ENCODE measurements around the gene COL4A5. TPM values are rescaled to one million over a fixed set of nuclear protein-coding genes. Genes with fewer than 3 reads are reported as not detected.

The COL4A5 gene
- total and polyA plus RNA-seq, 2 of the 8 experiments (the other 6 are each of a cell fraction or from before 2014, with no cell fraction given): 24.9 to 30.2 TPM

DNA sequence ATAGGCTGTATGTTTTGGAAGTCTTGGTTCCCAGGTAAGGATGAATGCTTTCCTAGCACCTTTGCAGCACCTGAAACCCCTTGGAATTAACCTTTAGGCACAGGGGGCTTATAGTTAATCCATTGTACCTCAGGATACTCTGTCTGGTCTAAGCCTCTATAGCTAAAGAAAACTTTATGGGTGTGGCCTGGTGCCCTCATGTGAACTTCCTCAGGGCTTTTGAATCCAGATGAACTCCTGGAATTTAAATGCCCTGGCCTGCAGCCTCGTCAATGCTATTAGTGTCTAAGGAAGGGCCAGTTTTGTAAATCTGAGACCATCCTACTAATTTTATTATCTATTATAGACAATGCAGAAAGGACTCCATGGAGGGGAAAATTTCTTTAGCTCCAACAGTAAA is 262.9 kb downstream of the COL4A5 start:
- H3K79me2 ChIP-seq (ENCODE audit: control insufficient read depth in 1 of 2, insufficient read depth in 2 of 2, low read length in 2 of 2): no peaks in the 10 kb centered on the region
- CTCF ChIA-PET (ENCODE audit: partially characterized antibody): interaction anchor here (1.0 to 1.1 kb wide), 2 partner anchors 10 to 682 kb away, joined by 3 to 4 read pairs; no protein-coding TSS in a partner anchor
- TF ChIP-seq TEAD4 (IDR thresholded peaks at IDR 0.05; ENCODE audit: low read depth, low read length) (no peak), CREB1 (IDR thresholded peaks at IDR 0.05) (no peak), ZNF274 (IDR thresholded peaks at IDR 0.05; ENCODE audit: borderline replicate concordance, extremely low read depth, low read length) (no peak), TCF12 (IDR thresholded peaks at IDR 0.05; ENCODE audit: low read depth, low read length) (no peak), POLR2A (IDR thresholded peaks at IDR 0.05; ENCODE audit: control extremely low read depth in 1 of 2, low read depth in 2 of 2, low read length in 2 of 2) (no peak), EP300 (IDR thresholded peaks at IDR 0.05; ENCODE audit: borderline replicate concordance in 1 of 2, low read depth in 2 of 2, low read length in 2 of 2) (no peak), HDAC6 (IDR thresholded peaks at IDR 0.05; ENCODE audit: low read depth, low read length) (no peak), SIRT6 (IDR thresholded peaks at IDR 0.05; ENCODE audit: low read length) (no peak), BCL11A (IDR thresholded peaks at IDR 0.05; ENCODE audit: low read depth in 2 of 2, low read length in 2 of 2) (no peak), RXRA (IDR thresholded peaks at IDR 0.05; ENCODE audit: insufficient read depth, low read depth, low read length) (no peak), RFX5 (IDR thresholded peaks at IDR 0.05; ENCODE audit: borderline replicate concordance, low read depth, low read length) (no peak)
- TF ChIP-seq, protein P1, sequence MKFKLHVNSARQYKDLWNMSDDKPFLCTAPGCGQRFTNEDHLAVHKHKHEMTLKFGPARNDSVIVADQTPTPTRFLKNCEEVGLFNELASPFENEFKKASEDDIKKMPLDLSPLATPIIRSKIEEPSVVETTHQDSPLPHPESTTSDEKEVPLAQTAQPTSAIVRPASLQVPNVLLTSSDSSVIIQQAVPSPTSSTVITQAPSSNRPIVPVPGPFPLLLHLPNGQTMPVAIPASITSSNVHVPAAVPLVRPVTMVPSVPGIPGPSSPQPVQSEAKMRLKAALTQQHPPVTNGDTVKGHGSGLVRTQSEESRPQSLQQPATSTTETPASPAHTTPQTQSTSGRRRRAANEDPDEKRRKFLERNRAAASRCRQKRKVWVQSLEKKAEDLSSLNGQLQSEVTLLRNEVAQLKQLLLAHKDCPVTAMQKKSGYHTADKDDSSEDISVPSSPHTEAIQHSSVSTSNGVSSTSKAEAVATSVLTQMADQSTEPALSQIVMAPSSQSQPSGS (IDR thresholded peaks at IDR 0.05; ENCODE audit: low read length): no peak
- no peaks in the 10 kb centered on the region for H3K23me2 ChIP-seq (ENCODE audit: low read depth, low read length)
- H2AFZ ChIP-seq (ENCODE audit: low read length): no peak overlapping the region
- no peak overlapping the region for H3K9ac ChIP-seq (replicated peaks in 1 of 4; ENCODE audit: extremely low read depth in 1 of 4, low read depth in 3 of 4, low read length in 3 of 4)
- H3K4ac ChIP-seq (replicated peaks; ENCODE audit: insufficient read length, low read depth, low read length): no peak overlapping the region
- no peaks in the 10 kb centered on the region for H3K9me3 ChIP-seq (ENCODE audit: insufficient read depth in 2 of 2, low read depth in 1 of 2, low read length in 1 of 2)
- no peak overlapping the region for H2BK20ac ChIP-seq (ENCODE audit: low read length)
- no peak for DNase-seq (ENCODE audit: low read depth in 1 of 2, low spot score in 2 of 2)
- H3K27ac ChIP-seq (ENCODE audit: low read depth, low read length): no peak overlapping the region
- no peak overlapping the region for H2BK15ac ChIP-seq (ENCODE audit: low read length)
- H3K14ac ChIP-seq (ENCODE audit: insufficient read length): no peak overlapping the region
- H3K79me1 ChIP-seq (ENCODE audit: low read depth, low read length): no peaks in the 10 kb centered on the region
- 90% methylated on average over 1 of the region's 1 CpG; no CpG with 5 or more reads in 1 of the 2 experiments for WGBS, 2 experiments (ENCODE audit: extremely low coverage in 1 of 2, insufficient coverage in 1 of 2, insufficient read length in 1 of 2, insufficient replicate concordance in 2 of 2, low coverage in 1 of 2, low lambda C conversion rate in 2 of 2, missing lambda C conversion rate in 1 of 2)
- no peak overlapping the region for H3K4me2 ChIP-seq (ENCODE audit: insufficient read depth in 1 of 2, low read depth in 2 of 2, low read length in 2 of 2)
- POLR2A ChIA-PET (ENCODE audit: partially characterized antibody): no interaction called here
- H4K5ac ChIP-seq (ENCODE audit: insufficient read length, low read depth, low read length): no peak overlapping the region
- H4K91ac ChIP-seq (replicated peaks; ENCODE audit: insufficient read length, low read length): no peak overlapping the region
- H3K18ac ChIP-seq (ENCODE audit: extremely low read depth, low read length): no peak overlapping the region
- no peak for FAIRE-seq
- no peak overlapping the region for H3K56ac ChIP-seq (replicated peaks; ENCODE audit: insufficient read length, low read depth, low read length)
- no peaks in the 10 kb centered on the region for H3K36me3 ChIP-seq (ENCODE audit: control insufficient read depth in 2 of 4, insufficient read depth in 4 of 4, low read length in 3 of 4)
- no peak overlapping the region for H2BK12ac ChIP-seq (ENCODE audit: low read depth, low read length)
- H2BK5ac ChIP-seq (ENCODE audit: low read depth, low read length): no peak overlapping the region
- no peak overlapping the region for H2AK5ac ChIP-seq (ENCODE audit: low read depth, low read length)
- no peak overlapping the region for H2BK120ac ChIP-seq (replicated peaks; ENCODE audit: low read depth, low read length)
- H3K23ac ChIP-seq (ENCODE audit: insufficient read length): no peak overlapping the region
- no peaks in the 10 kb centered on the region for H3K4me1 ChIP-seq (replicated peaks in 1 of 4; ENCODE audit: control insufficient read depth in 3 of 4, insufficient read depth in 4 of 4, low read length in 3 of 4)
- no peak overlapping the region for H3K4me3 ChIP-seq (ENCODE audit: extremely low read depth in 1 of 4, insufficient read depth in 2 of 4, low read depth in 3 of 4, low read length in 4 of 4)
- H4K8ac ChIP-seq (ENCODE audit: extremely low read depth, insufficient read depth, low read length): no peak overlapping the region
- H4K20me1 ChIP-seq (replicated peaks in 1 of 2; ENCODE audit: control insufficient read depth in 1 of 2, insufficient read depth in 2 of 2, low read length in 2 of 2): no peaks in the 10 kb centered on the region
- H3K27me3 ChIP-seq (replicated peaks in 1 of 4; ENCODE audit: control insufficient read depth in 3 of 4, extremely low read depth in 1 of 4, insufficient read depth in 3 of 4, low read length in 3 of 4): no peaks in the 10 kb centered on the region

Measured in H1 (cell line).